Choroid plexus epithelial cell (primary cell): ENCODE results near the gene FYTTD1.
"Not testable (repeated sequence)": the region's sequence is repeated elsewhere in the genome, so short reads cannot be mapped to it uniquely, and the experiment has no call there.

Experiments
- DNase-seq: peaks from one replicate; pipeline ENCODE4 v3.0.0-alpha.2; 2010; ENCODE audit warnings: low read depth
- H3K4me3 ChIP-seq: 2 replicates; pipeline ENCODE4 v1.5.1; 2011; ENCODE audit warnings: low read depth, mild to moderate bottlenecking, control low read depth, low read length, moderate library complexity
- TF ChIP-seq, protein P1 (sequence below): conservative IDR thresholded peaks from 2 replicates; pipeline ENCODE4 v1.5.1; 2011; ENCODE audit warnings: low read depth, mild to moderate bottlenecking, control low read depth, inconsistent platforms, low read length, moderate library complexity

The FYTTD1 gene

DNA sequence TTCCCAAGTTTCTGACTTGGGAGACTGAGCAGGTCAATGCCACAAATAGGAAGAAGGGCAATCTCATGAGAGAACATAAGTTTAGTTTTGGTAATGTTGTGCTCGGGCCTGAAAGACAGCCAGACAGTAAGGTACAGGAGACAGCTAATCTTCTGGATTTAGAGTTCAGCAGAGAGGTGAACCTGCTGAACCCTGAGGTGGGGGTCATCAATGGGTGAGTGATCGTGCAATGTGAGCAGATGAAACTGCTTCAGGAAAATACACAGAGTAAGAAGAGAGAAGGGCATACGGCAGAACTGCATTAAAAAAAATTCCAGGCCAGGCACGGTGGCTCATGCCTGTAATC lies 36.2 kb upstream of the FYTTD1 start:
- TF ChIP-seq, protein P1, sequence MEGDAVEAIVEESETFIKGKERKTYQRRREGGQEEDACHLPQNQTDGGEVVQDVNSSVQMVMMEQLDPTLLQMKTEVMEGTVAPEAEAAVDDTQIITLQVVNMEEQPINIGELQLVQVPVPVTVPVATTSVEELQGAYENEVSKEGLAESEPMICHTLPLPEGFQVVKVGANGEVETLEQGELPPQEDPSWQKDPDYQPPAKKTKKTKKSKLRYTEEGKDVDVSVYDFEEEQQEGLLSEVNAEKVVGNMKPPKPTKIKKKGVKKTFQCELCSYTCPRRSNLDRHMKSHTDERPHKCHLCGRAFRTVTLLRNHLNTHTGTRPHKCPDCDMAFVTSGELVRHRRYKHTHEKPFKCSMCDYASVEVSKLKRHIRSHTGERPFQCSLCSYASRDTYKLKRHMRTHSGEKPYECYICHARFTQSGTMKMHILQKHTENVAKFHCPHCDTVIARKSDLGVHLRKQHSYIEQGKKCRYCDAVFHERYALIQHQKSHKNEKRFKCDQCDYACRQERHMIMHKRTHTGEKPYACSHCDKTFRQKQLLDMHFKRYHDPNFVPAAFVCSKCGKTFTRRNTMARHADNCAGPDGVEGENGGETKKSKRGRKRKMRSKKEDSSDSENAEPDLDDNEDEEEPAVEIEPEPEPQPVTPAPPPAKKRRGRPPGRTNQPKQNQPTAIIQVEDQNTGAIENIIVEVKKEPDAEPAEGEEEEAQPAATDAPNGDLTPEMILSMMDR: no peak
- H3K4me3 ChIP-seq: no peak overlapping the region
- no peak for DNase-seq

DNA sequence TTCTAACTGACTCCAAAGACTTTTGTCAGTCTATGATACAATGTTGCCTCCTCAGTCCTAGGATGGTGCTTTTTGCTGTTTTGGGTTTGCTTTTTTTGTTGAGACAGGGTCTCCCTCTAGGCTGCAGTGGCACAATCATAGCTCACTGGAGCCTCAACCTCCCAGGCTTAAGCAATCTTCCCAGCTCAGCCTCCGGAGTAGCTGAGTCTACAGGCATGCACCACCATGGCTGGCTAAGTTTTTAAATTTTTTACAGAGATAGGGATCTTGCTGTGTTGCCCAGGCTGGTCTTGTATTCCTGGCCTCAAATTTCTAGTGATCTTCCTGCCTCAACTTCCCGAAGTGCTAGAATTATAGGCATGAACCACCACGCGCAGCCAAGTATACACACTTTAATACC lies 35.4 kb upstream of the FYTTD1 start:
- no peak for DNase-seq
- TF ChIP-seq, protein P1: no peak
- no peak overlapping the region for H3K4me3 ChIP-seq

GRCh38 chr3:197718891-197719290 lies 30.8 kb upstream of the FYTTD1 start:
- TF ChIP-seq, protein P1: no peak
- DNase-seq: peak; percentile 89
- H3K4me3 ChIP-seq: no peak overlapping the region

- TF ChIP-seq, protein P1: no peak
Observed at GRCh38 chr3:197720694-197721093, 29.0 kb upstream of the FYTTD1 start.

DNA sequence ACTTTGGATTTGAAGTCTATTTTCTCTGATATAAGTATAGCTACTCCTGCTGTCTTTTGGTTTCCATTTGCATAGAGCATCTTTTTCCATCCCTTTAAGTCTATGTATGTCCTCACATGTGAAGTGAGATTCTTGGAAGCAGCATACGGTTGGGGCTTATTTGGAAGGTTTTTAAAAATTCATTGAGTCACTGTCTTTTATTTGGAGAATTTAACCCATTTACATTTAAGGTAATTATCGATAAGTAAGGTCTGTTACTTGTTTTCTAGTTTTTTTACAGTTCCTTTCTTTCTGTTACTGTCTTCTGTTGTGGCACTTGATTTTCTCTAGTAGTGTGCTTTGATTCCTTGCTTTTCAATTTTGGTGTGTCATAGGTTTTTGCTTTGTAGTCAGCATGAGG lies 26.9 kb upstream of the FYTTD1 start:
- DNase-seq: no peak
- H3K4me3 ChIP-seq: no peak overlapping the region
- TF ChIP-seq, protein P1: no peak

More at GRCh38 chr3:197720694-197721093, 29.0 kb upstream of the FYTTD1 start:
- H3K4me3 ChIP-seq: no peak overlapping the region
- no peak for DNase-seq

GRCh38 chr3:197727878-197728277 lies 21.8 kb upstream of the FYTTD1 start:
- not testable (repeated sequence) for DNase-seq, H3K4me3 ChIP-seq

DNA sequence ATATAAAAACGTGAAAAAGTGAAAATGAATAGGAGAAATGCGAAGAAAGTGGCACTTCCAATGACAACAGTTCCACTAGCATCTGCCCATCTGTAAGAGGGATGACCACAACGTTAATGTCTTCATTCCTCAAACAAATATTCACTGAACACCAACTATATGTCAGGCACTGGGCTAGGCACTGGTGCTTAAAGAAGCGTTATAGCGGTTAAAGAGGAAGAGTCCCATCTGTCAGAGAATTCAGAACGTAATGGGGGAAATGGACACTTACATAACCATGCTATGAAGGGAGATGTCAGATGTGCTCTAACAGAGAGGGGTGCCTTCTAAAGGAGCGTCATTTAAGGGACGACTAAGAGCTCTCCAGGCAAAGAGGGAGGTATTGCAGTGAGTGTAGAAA lies 21.2 kb upstream of the FYTTD1 start:
- H3K4me3 ChIP-seq: no peak overlapping the region
- TF ChIP-seq, protein P1: no peak
- DNase-seq: no peak

GRCh38 chr3:197730200-197730599 lies 19.5 kb upstream of the FYTTD1 start:
- TF ChIP-seq, protein P1: no peak
- peak; percentile 79 for DNase-seq
- no peak overlapping the region for H3K4me3 ChIP-seq

DNA sequence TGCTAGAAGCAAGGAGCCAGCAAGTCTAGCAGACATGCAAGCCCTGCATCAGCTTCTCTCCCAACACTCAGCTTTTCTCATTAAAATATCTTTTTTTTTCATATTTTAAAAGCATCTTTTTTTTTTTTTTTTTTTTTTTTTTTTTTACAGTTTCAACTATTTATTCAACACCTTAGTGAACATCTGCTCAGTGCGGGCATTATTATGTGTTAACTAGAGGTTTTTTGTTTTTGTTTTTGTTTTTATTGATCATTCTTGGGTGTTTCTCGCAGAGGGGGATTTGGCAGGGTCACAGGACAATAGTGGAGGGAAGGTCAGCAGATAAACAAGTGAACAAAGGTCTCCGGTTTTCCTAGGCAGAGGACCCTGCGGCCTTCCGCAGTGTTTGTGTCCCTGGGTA lies 18.9 kb upstream of the FYTTD1 start:
- not testable (repeated sequence) for H3K4me3 ChIP-seq, DNase-seq

- H3K4me3 ChIP-seq, DNase-seq: not testable (repeated sequence)
Observed at GRCh38 chr3:197731483-197731882, 18.2 kb upstream of the FYTTD1 start.
